GM12875 (cell line): ENCODE results near the gene SLC25A21.

Source experiments
- H3K4me3 ChIP-seq: one replicate; pipeline ENCODE4 v1.5.1; 2011; ENCODE audit warnings: low read depth, low read length, control low read depth
- TF ChIP-seq, protein P1 (sequence below): IDR thresholded peaks from 2 replicates; pipeline ENCODE4 v1.5.1; 2011; ENCODE audit warnings: low read depth, mild to moderate bottlenecking, control low read depth, inconsistent platforms, low read length, moderate library complexity, borderline replicate concordance; ENCODE audit not compliant: insufficient read depth

SLC25A21 gene

DNA sequence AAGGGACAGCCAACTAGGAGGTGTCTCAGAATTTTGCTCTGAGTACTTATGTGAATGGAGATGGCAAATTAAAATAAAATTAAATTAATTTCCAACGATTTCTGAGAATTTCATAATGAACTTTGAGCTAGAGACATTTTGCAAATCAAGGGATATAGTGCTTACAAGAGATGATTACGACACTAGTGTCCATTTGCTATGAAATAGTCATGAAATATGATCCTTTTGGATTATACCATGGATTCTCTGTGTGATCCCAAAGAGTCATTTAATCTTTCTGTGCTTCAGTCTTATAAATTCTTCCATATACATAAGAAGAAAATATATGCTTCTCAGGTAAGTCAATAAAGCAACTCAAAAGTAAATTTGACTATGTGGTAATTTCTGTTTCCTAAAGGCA lies 240.6 kb downstream of the SLC25A21 start:
- no peak overlapping the region for H3K4me3 ChIP-seq
- TF ChIP-seq, protein P1, sequence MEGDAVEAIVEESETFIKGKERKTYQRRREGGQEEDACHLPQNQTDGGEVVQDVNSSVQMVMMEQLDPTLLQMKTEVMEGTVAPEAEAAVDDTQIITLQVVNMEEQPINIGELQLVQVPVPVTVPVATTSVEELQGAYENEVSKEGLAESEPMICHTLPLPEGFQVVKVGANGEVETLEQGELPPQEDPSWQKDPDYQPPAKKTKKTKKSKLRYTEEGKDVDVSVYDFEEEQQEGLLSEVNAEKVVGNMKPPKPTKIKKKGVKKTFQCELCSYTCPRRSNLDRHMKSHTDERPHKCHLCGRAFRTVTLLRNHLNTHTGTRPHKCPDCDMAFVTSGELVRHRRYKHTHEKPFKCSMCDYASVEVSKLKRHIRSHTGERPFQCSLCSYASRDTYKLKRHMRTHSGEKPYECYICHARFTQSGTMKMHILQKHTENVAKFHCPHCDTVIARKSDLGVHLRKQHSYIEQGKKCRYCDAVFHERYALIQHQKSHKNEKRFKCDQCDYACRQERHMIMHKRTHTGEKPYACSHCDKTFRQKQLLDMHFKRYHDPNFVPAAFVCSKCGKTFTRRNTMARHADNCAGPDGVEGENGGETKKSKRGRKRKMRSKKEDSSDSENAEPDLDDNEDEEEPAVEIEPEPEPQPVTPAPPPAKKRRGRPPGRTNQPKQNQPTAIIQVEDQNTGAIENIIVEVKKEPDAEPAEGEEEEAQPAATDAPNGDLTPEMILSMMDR, result no peak

DNA sequence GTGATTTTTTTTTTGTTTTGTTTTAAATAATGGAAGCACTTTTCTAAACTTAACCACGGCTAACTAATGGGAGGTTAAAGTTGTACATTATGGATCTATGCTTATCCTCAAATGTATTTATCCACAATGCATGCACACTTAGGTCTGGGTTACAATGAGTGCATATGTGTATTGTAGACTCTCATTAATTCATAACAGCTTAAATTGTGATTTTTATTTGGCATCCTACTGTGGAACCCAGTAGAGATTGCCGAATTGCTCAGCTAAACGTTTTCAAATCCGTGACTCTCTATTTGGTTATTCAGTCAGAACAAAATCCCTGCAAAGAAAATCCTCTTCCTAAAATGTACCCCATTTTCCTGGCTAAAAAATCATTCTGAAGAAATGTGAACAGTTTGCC lies 244.0 kb downstream of the SLC25A21 start:
- TF ChIP-seq, protein P1, result no peak
- no peak overlapping the region for H3K4me3 ChIP-seq

DNA sequence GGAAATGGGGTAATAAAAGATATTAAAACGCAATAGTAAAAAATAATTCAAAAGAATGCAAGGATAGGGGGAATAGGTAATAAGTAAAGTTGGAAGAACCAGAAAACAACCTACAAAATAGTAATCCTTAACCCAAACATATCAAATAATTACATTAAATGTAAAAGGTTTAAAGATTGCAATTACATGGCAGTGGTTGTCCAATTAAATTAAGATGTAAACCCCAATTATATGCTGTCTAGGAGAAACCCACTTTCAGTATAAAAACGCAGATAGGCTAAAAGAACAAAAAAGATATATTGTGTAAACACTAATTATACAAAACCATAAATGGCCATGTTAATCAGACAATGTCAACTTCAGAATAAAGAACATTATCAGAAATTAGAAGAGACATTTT lies 247.3 kb downstream of the SLC25A21 start:
- TF ChIP-seq, protein P1, result no peak
- H3K4me3 ChIP-seq, result no peak overlapping the region

DNA sequence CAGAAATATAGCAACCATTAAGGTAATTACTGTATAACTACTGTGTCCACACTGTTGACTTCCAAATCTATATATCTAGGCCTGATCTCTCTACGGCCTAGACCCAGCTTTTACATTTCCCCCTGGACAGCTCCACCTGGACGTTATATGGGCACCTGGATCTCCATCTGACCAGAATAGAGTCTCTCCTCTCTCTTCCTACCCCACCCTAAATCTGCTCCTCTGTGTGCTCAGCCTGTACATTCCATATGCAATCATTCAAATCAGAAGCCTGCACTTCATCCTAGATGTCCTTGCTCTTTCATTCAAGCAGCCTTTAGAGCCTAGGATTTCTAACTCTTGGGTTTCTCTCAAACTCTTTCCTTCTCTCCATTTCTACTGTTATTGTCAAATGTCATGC lies 255.7 kb downstream of the SLC25A21 start:
- no peak overlapping the region for H3K4me3 ChIP-seq
- TF ChIP-seq, protein P1, result no peak

DNA sequence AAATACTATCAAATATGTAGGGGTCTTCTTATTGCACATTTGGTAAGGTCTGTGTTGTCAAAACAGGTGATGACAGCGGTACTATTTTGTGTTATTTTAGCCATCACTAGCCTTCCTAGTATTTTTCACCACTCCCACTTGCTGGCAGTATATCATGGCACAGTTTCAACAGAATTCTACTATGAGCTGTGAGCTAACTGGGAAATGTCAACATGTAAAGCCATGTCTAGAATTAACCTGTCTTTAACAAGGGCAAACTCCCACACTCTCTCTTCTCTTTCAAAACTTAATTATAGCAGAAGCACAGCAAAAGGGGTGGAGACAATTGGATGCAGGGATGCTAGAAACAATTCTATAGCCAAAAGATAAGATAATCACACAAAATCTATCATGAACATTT lies 257.3 kb downstream of the SLC25A21 start:
- TF ChIP-seq, protein P1, result no peak
- H3K4me3 ChIP-seq, result no peak overlapping the region

DNA sequence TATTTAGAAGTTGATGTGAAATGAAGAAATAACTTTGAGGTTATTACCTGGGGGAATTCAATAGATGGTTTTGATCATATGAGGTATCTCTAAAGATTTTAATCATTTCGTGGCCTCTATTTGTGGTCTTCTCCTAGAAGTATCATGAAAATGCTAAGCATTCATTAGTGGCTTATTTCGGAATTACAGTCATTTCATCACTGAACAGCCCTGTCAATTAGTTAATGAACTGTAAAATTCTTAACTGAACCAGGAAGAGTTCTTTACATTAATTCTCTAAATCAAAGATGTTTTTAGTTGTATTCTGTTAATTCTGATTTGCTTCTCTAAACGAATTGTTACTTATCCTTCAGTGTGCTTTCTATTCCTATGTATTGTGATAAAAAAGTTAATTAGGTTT lies 261.8 kb downstream of the SLC25A21 start:
- TF ChIP-seq, protein P1, result no peak
- H3K4me3 ChIP-seq, result no peak overlapping the region

DNA sequence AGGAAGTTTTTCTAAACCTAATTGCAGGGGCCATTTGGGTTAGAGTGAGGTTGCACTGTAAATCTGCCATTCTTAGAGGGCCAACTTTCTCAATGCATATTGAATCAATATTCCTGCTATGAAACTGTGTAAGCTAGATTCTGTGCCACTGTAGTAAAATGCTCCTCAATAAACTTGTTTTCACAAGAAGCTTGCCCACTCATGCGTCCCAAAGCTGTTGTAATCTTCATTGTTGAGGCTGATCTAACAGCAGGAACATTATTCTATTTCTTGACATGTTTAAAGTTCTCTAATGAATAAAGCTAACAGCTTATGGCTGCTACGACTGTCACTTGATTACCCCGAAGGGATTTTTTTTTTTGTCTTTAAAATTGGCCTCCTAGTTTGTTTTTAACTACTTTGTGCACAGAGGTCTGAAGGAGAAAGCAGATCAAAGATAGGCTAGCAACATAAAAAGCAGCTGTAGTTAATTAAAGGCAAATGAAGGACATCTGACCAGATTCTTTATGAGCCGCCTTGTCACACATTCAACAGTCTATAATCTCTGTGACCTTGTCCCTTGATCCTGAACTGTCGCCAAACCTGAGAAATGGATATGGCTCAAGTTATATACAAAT lies 267.0 kb downstream of the SLC25A21 start:
- H3K4me3 ChIP-seq, result no peak overlapping the region
- TF ChIP-seq, protein P1, result no peak
